Mesendoderm (in vitro differentiated cells): Measurements from ENCODE around the gene LIN9.

Experiments
- DNase-seq: peaks from one replicate; pipeline ENCODE4 v3.0.0; 2013
- H2AK5ac ChIP-seq: 2 replicates; pipeline ENCODE4 v1.6.1; 2013; ENCODE audit warnings: low read length, inconsistent platforms
- H2BK120ac ChIP-seq: 2 replicates; pipeline ENCODE4 v1.6.1; 2013; ENCODE audit warnings: low read depth, mild to moderate bottlenecking, low read length, moderate library complexity, mixed read lengths
- H2BK15ac ChIP-seq: replicated peaks from 2 replicates; pipeline ENCODE4 v1.6.1; 2013; ENCODE audit warnings: low read depth, mild to moderate bottlenecking, moderate library complexity
- H2BK5ac ChIP-seq: 2 replicates; pipeline ENCODE4 v1.6.1; 2013; ENCODE audit warnings: low read length, inconsistent platforms
- H3K18ac ChIP-seq: 2 replicates; pipeline ENCODE4 v1.6.1; 2013; ENCODE audit warnings: mild to moderate bottlenecking, low read length, mixed read lengths
- H3K23ac ChIP-seq: one replicate; pipeline ENCODE4 v1.6.1; 2013; ENCODE audit warnings: low read length
- H3K27ac ChIP-seq: 2 replicates; pipeline ENCODE4 v1.5.1; 2013; ENCODE audit warnings: low read depth, mild to moderate bottlenecking, inconsistent platforms, low read length, moderate library complexity
- H3K27me3 ChIP-seq: 2 replicates; pipeline ENCODE4 v1.6.1; 2013; ENCODE audit warnings: low read length, control low read depth, mild to moderate bottlenecking, inconsistent platforms; ENCODE audit not compliant: insufficient read depth, poor library complexity
- H3K36me3 ChIP-seq: 2 replicates; pipeline ENCODE4 v1.6.1; 2013; ENCODE audit warnings: low read length, inconsistent platforms; ENCODE audit not compliant: control insufficient read depth, insufficient read depth
- H3K4ac ChIP-seq: one replicate; pipeline ENCODE4 v1.6.1; 2013; ENCODE audit warnings: low read depth, mild to moderate bottlenecking, low read length, moderate library complexity
- H3K4me1 ChIP-seq: 2 replicates; pipeline ENCODE4 v1.6.1; 2013; ENCODE audit warnings: low read depth, low read length, inconsistent platforms; ENCODE audit not compliant: control insufficient read depth
- H3K4me2 ChIP-seq: 2 replicates; pipeline ENCODE4 v1.6.1; 2013; ENCODE audit warnings: low read length
- H3K4me3 ChIP-seq: 2 replicates; pipeline ENCODE4 v1.5.1; 2013; ENCODE audit warnings: mild to moderate bottlenecking, low read length
- H3K56ac ChIP-seq: one replicate; pipeline ENCODE4 v1.6.1; 2013; ENCODE audit warnings: low read length
- H3K79me1 ChIP-seq: 2 replicates; pipeline ENCODE4 v1.6.1; 2013; ENCODE audit warnings: low read length, inconsistent platforms
- H3K79me2 ChIP-seq: 2 replicates; pipeline ENCODE4 v1.6.1; 2013; ENCODE audit warnings: mild to moderate bottlenecking, low read length; ENCODE audit not compliant: control insufficient read depth, insufficient read depth
- H3K9ac ChIP-seq: 2 replicates; pipeline ENCODE4 v1.6.1; 2013; ENCODE audit warnings: low read length, inconsistent platforms
- H4K5ac ChIP-seq: one replicate; pipeline ENCODE4 v1.6.1; 2013; ENCODE audit warnings: low read length
- H4K8ac ChIP-seq: one replicate; pipeline ENCODE4 v1.6.1; 2013; ENCODE audit warnings: low read depth, mild to moderate bottlenecking, control low read depth, low read length, moderate library complexity
- WGBS: extraction: QIAGEN DNeasy Blood & Tissue Kit; methylation state at CpG from one replicate; pipeline ENCODE4 v1.1.7; 2013; ENCODE audit warnings: low lambda C conversion rate, missing lambda C conversion rate; ENCODE audit not compliant: insufficient coverage; ENCODE audit errors: extremely low coverage; 5-methylcytosine and 5-hydroxymethylcytosine counted together

LIN9 gene

GRCh38 chr1:226293553-226293920 is 15.4 kb downstream of the LIN9 start:
- no peak overlapping the region for H3K18ac ChIP-seq
- H3K27me3 ChIP-seq = no peaks in the 10 kb centered on the region
- no peak overlapping the region for H4K5ac ChIP-seq
- no peak overlapping the region for H3K56ac ChIP-seq
- H3K9ac ChIP-seq = no peak overlapping the region
- H3K4me2 ChIP-seq = no peak overlapping the region
- H2BK5ac ChIP-seq = no peak overlapping the region
- H3K36me3 ChIP-seq = peaks cover 1% of the 10 kb centered on the region
- no peaks in the 10 kb centered on the region for H3K4me1 ChIP-seq
- H3K79me2 ChIP-seq = no peaks in the 10 kb centered on the region
- H3K23ac ChIP-seq = no peak overlapping the region
- H3K4me3 ChIP-seq = no peak overlapping the region
- WGBS = no CpG with 5 or more reads among the region's 4 CpGs
- no peak overlapping the region for H3K4ac ChIP-seq
- H2BK120ac ChIP-seq = no peak overlapping the region
- H3K27ac ChIP-seq = no peak overlapping the region
- H4K8ac ChIP-seq = no peak overlapping the region
- no peak overlapping the region for H2AK5ac ChIP-seq
- no peak overlapping the region for H2BK15ac ChIP-seq
- H3K79me1 ChIP-seq = no peaks in the 10 kb centered on the region
- DNase-seq = no peak

DNA sequence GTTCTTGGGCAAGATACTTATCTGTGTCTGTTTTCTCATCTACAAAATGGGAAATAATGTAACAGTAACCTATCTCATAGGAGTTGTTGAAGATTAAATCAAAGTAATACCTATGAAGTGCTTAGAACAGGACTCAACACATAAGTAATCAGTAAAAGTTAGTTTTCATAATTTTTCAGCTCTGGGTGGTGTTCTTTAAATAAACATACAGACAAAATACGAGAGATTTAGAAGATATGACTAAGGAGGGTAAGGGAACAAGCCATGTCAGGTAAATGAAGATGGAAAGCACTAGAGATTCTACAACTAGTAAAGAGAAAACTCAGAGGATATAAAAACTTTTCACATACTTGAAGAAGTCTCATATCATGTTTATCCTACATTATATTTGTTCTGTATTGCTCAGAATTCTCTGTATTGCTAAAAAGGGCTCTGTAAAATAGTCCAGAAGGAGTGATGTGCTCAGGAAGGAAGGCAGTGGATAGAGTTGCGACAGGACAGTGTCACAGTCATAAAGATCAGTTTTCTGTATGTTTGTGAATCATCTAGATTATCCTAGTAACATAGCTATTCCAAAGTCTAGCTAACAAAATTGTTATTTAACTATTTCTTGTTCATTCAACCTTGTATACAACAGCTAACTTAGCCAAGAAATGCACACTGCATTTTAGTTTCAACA is 16.0 kb downstream of the LIN9 start:
- Histone ChIP-seq H3K36me3 (peaks cover 1% of the 10 kb centered on the region), H3K4me2 (no peak overlapping the region), H2AK5ac (no peak overlapping the region), H3K56ac (no peak overlapping the region), H3K79me2 (no peaks in the 10 kb centered on the region), H2BK15ac (no peak overlapping the region), H3K4me1 (no peaks in the 10 kb centered on the region), H3K4me3 (no peak overlapping the region), H3K4ac (no peak overlapping the region), H3K9ac (no peak overlapping the region), H3K23ac (no peak overlapping the region), H3K79me1 (no peaks in the 10 kb centered on the region), H2BK5ac (no peak overlapping the region), H3K18ac (no peak overlapping the region), H3K27ac (no peak overlapping the region), H4K8ac (no peak overlapping the region), H4K5ac (no peak overlapping the region), H3K27me3 (no peaks in the 10 kb centered on the region), H2BK120ac (no peak overlapping the region)
- no peak for DNase-seq
- WGBS = no CpG with 5 or more reads among the region's 2 CpGs

DNA sequence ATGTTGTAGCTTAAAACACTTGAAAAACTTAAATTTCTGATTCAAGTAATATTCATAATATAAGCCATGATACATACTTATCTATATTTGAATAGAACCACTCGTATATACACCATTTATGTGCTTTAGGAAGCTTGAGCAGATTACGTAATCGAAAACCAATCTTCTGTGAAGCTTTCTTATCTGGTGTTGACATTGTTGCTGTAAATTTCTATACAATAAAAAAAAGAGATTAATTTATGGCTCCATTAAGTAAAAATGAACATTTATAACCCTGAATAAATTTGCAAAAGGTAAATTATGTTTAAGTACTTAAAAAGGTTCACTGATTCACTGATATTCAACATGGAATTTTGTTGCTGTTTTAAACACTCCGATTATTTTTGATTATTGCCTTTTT is 21.4 kb downstream of the LIN9 start:
- Histone ChIP-seq H3K23ac (no peak overlapping the region), H3K4me1 (no peaks in the 10 kb centered on the region), H3K27ac (no peak overlapping the region), H2BK15ac (no peak overlapping the region), H3K27me3 (no peaks in the 10 kb centered on the region), H3K4me2 (no peak overlapping the region), H3K18ac (no peak overlapping the region), H3K9ac (no peak overlapping the region), H3K36me3 (no peaks in the 10 kb centered on the region), H3K4ac (no peak overlapping the region), H3K56ac (no peak overlapping the region), H3K79me1 (no peaks in the 10 kb centered on the region), H4K8ac (no peak overlapping the region), H3K79me2 (no peaks in the 10 kb centered on the region), H2BK5ac (no peak overlapping the region), H3K4me3 (no peak overlapping the region), H4K5ac (no peak overlapping the region), H2BK120ac (no peak overlapping the region), H2AK5ac (no peak overlapping the region)
- WGBS = no CpG with 5 or more reads among the region's 4 CpGs
- DNase-seq = no peak

DNA sequence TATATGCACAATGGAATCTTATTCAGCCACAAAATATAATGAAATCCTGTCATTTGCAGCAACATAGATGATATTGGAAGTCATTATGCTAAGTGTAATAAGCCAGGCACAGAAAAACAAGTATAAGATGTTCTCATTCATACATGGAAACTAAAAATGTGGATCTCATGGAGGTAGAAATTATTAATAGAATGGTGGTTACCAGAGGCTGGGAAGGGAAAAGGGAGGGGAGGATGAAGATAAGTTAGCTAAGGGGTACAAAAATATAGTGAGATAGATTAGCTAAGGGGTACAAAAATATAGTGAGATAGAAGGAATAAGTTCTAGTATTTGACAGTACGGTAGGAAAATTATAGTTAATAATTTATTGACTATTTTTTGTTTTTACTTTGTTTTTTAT is 27.9 kb downstream of the LIN9 start:
- no peak overlapping the region for H3K23ac ChIP-seq
- no peak overlapping the region for H4K5ac ChIP-seq
- no peak overlapping the region for H3K18ac ChIP-seq
- no peaks in the 10 kb centered on the region for H3K27me3 ChIP-seq
- no peak for DNase-seq
- H3K27ac ChIP-seq = no peak overlapping the region
- no peak overlapping the region for H4K8ac ChIP-seq
- no peak overlapping the region for H2AK5ac ChIP-seq
- no peak overlapping the region for H2BK120ac ChIP-seq
- H3K79me1 ChIP-seq = no peaks in the 10 kb centered on the region
- H3K4me1 ChIP-seq = no peaks in the 10 kb centered on the region
- no peak overlapping the region for H3K56ac ChIP-seq
- H3K4me2 ChIP-seq = no peak overlapping the region
- no peak overlapping the region for H3K4ac ChIP-seq
- no peaks in the 10 kb centered on the region for H3K36me3 ChIP-seq
- H2BK5ac ChIP-seq = no peak overlapping the region
- no peaks in the 10 kb centered on the region for H3K79me2 ChIP-seq
- H3K9ac ChIP-seq = no peak overlapping the region
- no peak overlapping the region for H3K4me3 ChIP-seq
- WGBS = 100% methylated on average over 1 of the region's 1 CpG
- no peak overlapping the region for H2BK15ac ChIP-seq

DNA sequence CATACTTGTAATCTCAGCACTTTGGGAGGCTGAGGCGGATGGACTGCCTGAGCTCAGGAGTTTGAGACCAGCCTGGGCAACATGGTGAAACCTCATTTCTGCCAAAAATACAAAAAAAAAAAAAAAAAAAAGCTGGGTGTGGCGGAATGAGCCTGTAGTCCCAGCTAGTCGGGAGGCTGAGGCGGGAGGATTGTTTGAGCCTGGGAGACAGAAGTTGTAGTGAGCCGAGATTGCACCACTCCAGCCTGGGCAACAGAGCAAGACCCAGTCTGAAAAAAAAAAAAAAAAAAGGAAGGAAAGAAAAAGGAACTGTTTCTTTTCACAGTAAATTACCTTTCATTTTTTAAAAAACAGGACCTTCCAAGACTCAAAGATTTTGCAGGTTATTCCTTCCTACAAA is 29.5 kb downstream of the LIN9 start:
- Histone ChIP-seq H3K18ac (no peak overlapping the region), H3K79me1 (no peaks in the 10 kb centered on the region), H3K4me3 (no peak overlapping the region), H3K27me3 (no peaks in the 10 kb centered on the region), H3K4me1 (no peaks in the 10 kb centered on the region), H2BK120ac (no peak overlapping the region), H3K23ac (no peak overlapping the region), H3K79me2 (no peaks in the 10 kb centered on the region), H4K5ac (no peak overlapping the region), H2BK5ac (no peak overlapping the region), H3K36me3 (no peaks in the 10 kb centered on the region), H3K56ac (no peak overlapping the region), H3K4me2 (no peak overlapping the region), H3K9ac (no peak overlapping the region), H2BK15ac (no peak overlapping the region), H3K4ac (peak overlapping the region; percentile 36), H2AK5ac (no peak overlapping the region), H3K27ac (no peak overlapping the region), H4K8ac (no peak overlapping the region)
- WGBS = no CpG with 5 or more reads among the region's 5 CpGs
- DNase-seq = no peak

- no peak for DNase-seq
- no peaks in the 10 kb centered on the region for H3K27me3 ChIP-seq
- no peak overlapping the region for H3K27ac ChIP-seq
- H3K18ac ChIP-seq = no peak overlapping the region
- WGBS = no CpG with 5 or more reads among the region's 8 CpGs
- H3K4me2 ChIP-seq = no peak overlapping the region
- no peaks in the 10 kb centered on the region for H3K79me2 ChIP-seq
- H3K4me1 ChIP-seq = no peaks in the 10 kb centered on the region
- no peak overlapping the region for H3K23ac ChIP-seq
- H2BK120ac ChIP-seq = no peak overlapping the region
- no peak overlapping the region for H3K9ac ChIP-seq
- no peak overlapping the region for H3K4ac ChIP-seq
- H3K36me3 ChIP-seq = no peaks in the 10 kb centered on the region
- H2BK15ac ChIP-seq = no peak overlapping the region
- H3K4me3 ChIP-seq = no peak overlapping the region
- H4K5ac ChIP-seq = no peak overlapping the region
- H2BK5ac ChIP-seq = no peak overlapping the region
- H4K8ac ChIP-seq = no peak overlapping the region
- no peak overlapping the region for H3K56ac ChIP-seq
- no peak overlapping the region for H2AK5ac ChIP-seq
- H3K79me1 ChIP-seq = no peaks in the 10 kb centered on the region
Measured at GRCh38 chr1:226277897-226278296, 31.1 kb downstream of the LIN9 start.
